OCI-LY7 (cell line): ENCODE results near the gene PGM2L1. TPM values are rescaled to one million over a fixed set of nuclear protein-coding genes. Genes with fewer than 3 reads are reported as not detected.

Experiments used
- BruUV-seq: library from RNA; stranded (reverse); fragments of 400-500 nt; replicated peaks from 2 replicates; lab custom pipeline; 2021; lab: Mats Ljungman, UMichigan
- CTCF ChIA-PET: fragments of 300-600 bp; sonication (Branson Sonifier 250); formaldehyde crosslinking; loops from one replicate; lab custom pipeline; 2022; ENCODE audit warnings: antibody characterized with exemption; ENCODE audit not compliant: unreplicated experiment; lab: Charles Lee
- POLR2A ChIA-PET: fragments of 300-600 bp; sonication (Branson Sonifier 250); formaldehyde crosslinking; loops from one replicate; lab custom pipeline; 2022; ENCODE audit warnings: antibody characterized with exemption; lab: Charles Lee
- DNase-seq: peaks from one replicate; pipeline ENCODE4 v3.0.0-alpha.2; 2015; ENCODE audit warnings: low spot score
- H2AFZ ChIP-seq: fragments of 200-600 bp; sonication (generic), shearing (Covaris generic); 2 replicates; pipeline ENCODE4 v1.6.1; 2014; ENCODE audit warnings: mild to moderate bottlenecking, antibody characterized with exemption, low read length, moderate library complexity
- H3K27ac ChIP-seq: fragments of 200-600 bp; sonication (generic); 2 replicates; pipeline ENCODE4 v1.5.1; 2014; ENCODE audit warnings: mixed run types, low read depth, mild to moderate bottlenecking, moderate library complexity, low read length, inconsistent platforms; ENCODE audit not compliant: poor library complexity, severe bottlenecking
- H3K36me3 ChIP-seq: fragments of 200-600 bp; sonication (generic); 2 replicates; pipeline ENCODE4 v1.6.1; 2014; ENCODE audit warnings: mild to moderate bottlenecking, antibody characterized with exemption, low read length, moderate library complexity, mixed read lengths; ENCODE audit not compliant: insufficient read depth
- H3K4me1 ChIP-seq: fragments of 200-600 bp; sonication (generic); 2 replicates; pipeline ENCODE4 v1.5.1; 2014; ENCODE audit warnings: mild to moderate bottlenecking, low read length; ENCODE audit not compliant: insufficient read depth, poor library complexity, severe bottlenecking
- H3K4me2 ChIP-seq: fragments of 200-600 bp; sonication (generic); 2 replicates; pipeline ENCODE4 v1.6.1; 2014; ENCODE audit warnings: mild to moderate bottlenecking, low read length
- H3K4me3 ChIP-seq: fragments of 200-600 bp; sonication (generic); 2 replicates; pipeline ENCODE4 v1.5.1; 2014; ENCODE audit warnings: mild to moderate bottlenecking, low read depth, low read length; ENCODE audit not compliant: poor library complexity, severe bottlenecking
- H3K79me2 ChIP-seq: fragments of 200-600 bp; sonication (generic); 2 replicates; pipeline ENCODE4 v1.6.1; 2016; ENCODE audit warnings: low read depth, mild to moderate bottlenecking, low read length, moderate library complexity, mixed read lengths; ENCODE audit not compliant: insufficient read depth
- H3K9me2 ChIP-seq: fragments of 200-600 bp; sonication (generic); 2 replicates; pipeline ENCODE4 v1.6.1; 2016; ENCODE audit warnings: mild to moderate bottlenecking, low read length, mixed read lengths; ENCODE audit not compliant: insufficient read depth
- H3K9me3 ChIP-seq: fragments of 200-600 bp; sonication (generic); 2 replicates; pipeline ENCODE4 v1.6.1; 2014; ENCODE audit warnings: mild to moderate bottlenecking, mixed run types, low read length, mixed read lengths
- H4K20me1 ChIP-seq: fragments of 200-600 bp; sonication (generic); 2 replicates; pipeline ENCODE4 v1.6.1; 2014; ENCODE audit warnings: mild to moderate bottlenecking, antibody characterized with exemption, low read length, moderate library complexity, mixed read lengths; ENCODE audit not compliant: insufficient read depth
- EZH2phosphoT487 ChIP-seq: fragments of 200-600 bp; sonication (generic); IDR thresholded peaks from 2 replicates; pipeline ENCODE4 v1.6.1; 2018; ENCODE audit warnings: low read depth, borderline replicate concordance, mild to moderate bottlenecking, mixed run types, antibody characterized with exemption, low read length, moderate library complexity, mixed read lengths
- intact Hi-C: fragments of 100-400 bp; cut with micrococcal nuclease; formaldehyde crosslinking; loops from one replicate; pipeline ENCODE4 v1.10.0; 2022; ENCODE audit not compliant: unreplicated experiment
- total RNA-seq, 2 experiments: library from RNA; depleted of rRNA in 1 of 2; stranded (reverse); fragments of >200 nt in 1 of 2; shearing (Covaris generic) in 1 of 2; gene quantifications; 2 replicates each; pipeline ENCODE4 v1.2.3, GENCODE V29; 2014 to 2022
- TF ChIP-seq, protein P1 (sequence below): fragments of 200-600 bp; sonication (generic); conservative IDR thresholded peaks from 2 replicates; pipeline ENCODE4 v1.5.1; 2014; ENCODE audit warnings: mild to moderate bottlenecking, antibody characterized with exemption, low read length, moderate library complexity, mixed read lengths

PGM2L1 gene
- total RNA-seq, 2 experiments from 2014 or later = 0.78 to 0.79 TPM

DNA sequence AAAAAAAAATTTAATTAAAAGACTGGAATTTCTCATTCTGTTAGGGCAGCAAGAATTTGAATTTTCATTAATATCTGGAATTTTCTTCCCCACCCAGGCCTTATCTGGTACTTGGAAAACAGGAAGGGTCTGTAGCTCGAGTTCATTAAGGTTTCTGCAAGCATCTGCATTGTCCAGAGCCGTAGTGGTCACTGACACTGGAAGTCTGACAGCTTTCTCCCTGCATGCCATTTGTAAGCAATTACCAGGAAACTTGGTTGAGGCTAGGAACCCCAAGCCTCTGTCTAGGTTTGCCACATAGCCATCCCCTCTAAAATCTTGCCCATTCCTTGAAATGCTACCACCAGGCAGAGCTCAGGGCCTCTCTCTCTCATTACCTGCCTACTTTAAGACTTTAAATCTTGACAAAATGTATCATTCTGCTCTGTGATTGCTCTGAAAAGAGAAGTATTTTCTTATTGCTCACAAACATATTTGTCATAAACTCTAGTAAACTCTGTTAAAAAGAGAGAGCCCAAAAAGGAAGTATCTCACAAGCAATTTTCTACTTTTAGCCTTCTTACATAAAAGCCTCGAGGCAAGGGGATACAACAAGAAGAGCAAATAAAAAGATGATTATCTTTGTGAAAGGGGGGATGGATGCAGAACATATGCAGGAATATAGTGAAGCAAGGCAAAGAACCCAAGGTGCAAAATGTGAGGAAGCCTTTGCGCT, 5.5 kb upstream of the PGM2L1 start:
- Histone ChIP-seq H2AFZ (no peak overlapping the region), H3K4me1 (peaks cover 5% of the 10 kb centered on the region), H3K9me2 (no peaks in the 10 kb centered on the region), H3K4me3 (no peak overlapping the region), H4K20me1 (no peaks in the 10 kb centered on the region), H3K79me2 (no peaks in the 10 kb centered on the region), H3K4me2 (no peak overlapping the region), H3K27ac (no peak overlapping the region), H3K9me3 (no peaks in the 10 kb centered on the region), H3K36me3 (no peaks in the 10 kb centered on the region)
- intact Hi-C loops = no loop called here
- TF ChIP-seq EZH2phosphoT487 = no peak
- TF ChIP-seq, protein P1, sequence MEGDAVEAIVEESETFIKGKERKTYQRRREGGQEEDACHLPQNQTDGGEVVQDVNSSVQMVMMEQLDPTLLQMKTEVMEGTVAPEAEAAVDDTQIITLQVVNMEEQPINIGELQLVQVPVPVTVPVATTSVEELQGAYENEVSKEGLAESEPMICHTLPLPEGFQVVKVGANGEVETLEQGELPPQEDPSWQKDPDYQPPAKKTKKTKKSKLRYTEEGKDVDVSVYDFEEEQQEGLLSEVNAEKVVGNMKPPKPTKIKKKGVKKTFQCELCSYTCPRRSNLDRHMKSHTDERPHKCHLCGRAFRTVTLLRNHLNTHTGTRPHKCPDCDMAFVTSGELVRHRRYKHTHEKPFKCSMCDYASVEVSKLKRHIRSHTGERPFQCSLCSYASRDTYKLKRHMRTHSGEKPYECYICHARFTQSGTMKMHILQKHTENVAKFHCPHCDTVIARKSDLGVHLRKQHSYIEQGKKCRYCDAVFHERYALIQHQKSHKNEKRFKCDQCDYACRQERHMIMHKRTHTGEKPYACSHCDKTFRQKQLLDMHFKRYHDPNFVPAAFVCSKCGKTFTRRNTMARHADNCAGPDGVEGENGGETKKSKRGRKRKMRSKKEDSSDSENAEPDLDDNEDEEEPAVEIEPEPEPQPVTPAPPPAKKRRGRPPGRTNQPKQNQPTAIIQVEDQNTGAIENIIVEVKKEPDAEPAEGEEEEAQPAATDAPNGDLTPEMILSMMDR = no peak
- BruUV-seq = no TSS peak
- DNase-seq = no peak
- CTCF ChIA-PET = no interaction called here
- POLR2A ChIA-PET = no interaction called here

DNA sequence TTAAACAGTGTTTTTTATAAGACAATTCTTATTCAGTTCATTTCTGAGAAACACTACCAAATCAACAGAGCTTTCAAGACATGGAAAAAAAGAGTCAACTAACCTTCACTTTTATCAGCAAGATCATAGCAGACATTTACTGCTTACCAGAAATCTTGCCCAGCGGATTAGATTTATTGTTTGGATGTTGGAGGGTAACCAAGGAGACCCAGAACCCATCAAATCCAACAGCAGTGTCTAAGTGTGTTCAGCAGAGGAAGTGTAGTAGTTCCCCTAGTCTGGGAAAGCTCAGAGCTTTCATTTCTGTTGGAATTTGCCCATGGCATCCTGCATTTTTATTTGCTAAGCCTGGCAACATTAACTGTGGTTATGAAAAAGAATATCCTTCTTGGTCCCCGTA, 2.4 kb upstream of the PGM2L1 start:
- H3K36me3 ChIP-seq = no peaks in the 10 kb centered on the region
- BruUV-seq = no TSS peak
- H3K4me2 ChIP-seq = no peak overlapping the region
- no peak for DNase-seq
- intact Hi-C loops = no loop called here
- H3K9me3 ChIP-seq = no peaks in the 10 kb centered on the region
- no peaks in the 10 kb centered on the region for H3K9me2 ChIP-seq
- no peak overlapping the region for H2AFZ ChIP-seq
- no peaks in the 10 kb centered on the region for H3K79me2 ChIP-seq
- CTCF ChIA-PET = no interaction called here
- POLR2A ChIA-PET = no interaction called here
- no peak overlapping the region for H3K4me3 ChIP-seq
- peaks cover 14% of the 10 kb centered on the region for H3K4me1 ChIP-seq
- H3K27ac ChIP-seq = no peak overlapping the region
- no peak for TF ChIP-seq EZH2phosphoT487
- TF ChIP-seq, protein P1 = no peak
- no peaks in the 10 kb centered on the region for H4K20me1 ChIP-seq
